HG02610 (cell line): ENCODE results near the gene TCERG1L.
"Not testable (repeated sequence)": the region's sequence is repeated elsewhere in the genome, so short reads cannot be mapped to it uniquely, and the experiment has no call there.

ENCODE experiments used
- ATAC-seq: cut with Tn5 transposase; IDR thresholded peaks from one replicate; pipeline ENCODE4 v1.9.1; 2021; ENCODE audit warnings: mild to moderate bottlenecking, moderate library complexity; ENCODE audit not compliant: unreplicated experiment

TCERG1L gene

DNA sequence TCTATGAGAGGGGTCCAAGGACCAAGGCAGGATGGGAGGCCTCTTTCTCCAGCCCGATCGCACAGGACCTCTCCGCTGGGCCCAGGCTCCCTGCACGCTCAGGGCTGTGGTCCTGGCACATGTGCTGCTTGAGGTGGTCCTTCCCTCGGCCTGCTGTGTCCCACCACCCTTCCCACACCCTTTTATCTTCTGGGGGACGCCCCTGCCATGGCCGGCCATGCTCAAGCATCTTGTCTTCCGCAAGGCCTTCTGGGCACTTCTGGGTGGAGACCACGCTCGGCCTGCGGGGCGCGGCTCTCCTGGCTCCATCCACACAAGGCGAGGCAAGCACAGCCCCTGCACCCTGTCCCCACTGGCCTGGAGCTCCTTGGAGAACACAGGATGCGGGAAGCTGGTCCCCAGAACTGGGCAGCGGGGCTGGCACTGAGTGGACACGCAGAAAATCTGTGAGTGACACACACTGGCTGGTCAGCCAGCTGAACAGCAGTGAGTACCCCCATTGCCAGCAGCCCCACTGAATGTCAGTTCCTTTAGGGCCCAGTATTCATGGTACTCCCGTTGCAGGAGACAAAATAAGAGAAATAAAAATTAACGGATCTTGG is 115.9 kb downstream of the TCERG1L start:
- ATAC-seq, result no peak

DNA sequence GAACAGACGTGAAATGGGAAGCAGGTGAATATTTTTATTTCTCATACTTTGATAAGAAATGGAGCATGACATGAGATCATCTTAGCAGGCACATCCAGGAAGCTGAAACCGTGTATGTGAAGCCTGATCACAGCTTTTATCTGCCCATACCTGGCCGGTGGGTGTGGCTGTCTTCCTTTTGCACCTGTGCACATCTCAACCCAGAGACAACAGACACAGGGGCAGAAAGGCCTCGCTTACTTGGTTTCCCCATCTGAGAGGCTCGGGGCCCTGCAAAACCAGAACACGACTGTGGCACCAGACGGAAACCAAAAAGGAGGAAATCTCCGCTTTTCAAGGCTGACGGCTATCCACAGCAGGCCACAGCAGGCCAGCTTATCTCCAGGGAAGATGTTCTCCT is 116.4 kb downstream of the TCERG1L start:
- no peak for ATAC-seq

DNA sequence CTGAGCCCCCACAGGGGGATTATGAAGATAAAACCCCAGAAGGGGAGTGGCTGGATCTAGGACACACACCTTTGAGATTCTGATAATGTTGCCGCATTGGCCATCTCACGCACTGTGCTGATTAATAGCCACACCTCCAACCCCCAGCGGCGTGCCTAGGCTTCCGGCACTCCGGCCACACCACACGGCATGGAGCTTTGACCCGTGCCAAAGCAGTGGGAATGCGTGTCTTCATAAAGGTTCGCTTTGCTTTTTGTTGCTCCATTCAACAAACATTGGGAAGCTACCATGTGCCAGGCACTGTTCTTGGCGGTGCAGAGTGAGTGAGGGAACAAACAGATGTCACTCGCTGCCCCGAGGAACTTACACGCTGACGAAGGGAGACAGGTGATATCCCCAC is 117.6 kb downstream of the TCERG1L start:
- ATAC-seq, result no peak

DNA sequence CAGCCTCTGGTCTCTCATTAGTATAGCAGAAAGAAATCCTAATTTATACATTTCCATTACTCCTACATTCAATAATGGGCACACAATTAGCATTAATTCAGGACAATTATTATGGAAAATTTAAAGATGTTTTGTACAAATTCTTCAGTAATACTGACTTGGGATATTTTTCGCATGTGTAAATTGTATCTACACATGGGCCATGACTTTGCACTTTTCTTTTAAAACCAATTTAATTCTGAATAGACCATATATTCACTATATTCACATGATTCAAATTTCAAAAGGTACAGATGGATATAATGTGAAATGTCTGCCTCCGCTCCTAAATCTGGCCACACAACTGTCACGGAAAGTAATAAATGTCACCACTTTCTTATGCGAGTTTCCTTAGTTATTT is 123.0 kb downstream of the TCERG1L start:
- ATAC-seq, result no peak

DNA sequence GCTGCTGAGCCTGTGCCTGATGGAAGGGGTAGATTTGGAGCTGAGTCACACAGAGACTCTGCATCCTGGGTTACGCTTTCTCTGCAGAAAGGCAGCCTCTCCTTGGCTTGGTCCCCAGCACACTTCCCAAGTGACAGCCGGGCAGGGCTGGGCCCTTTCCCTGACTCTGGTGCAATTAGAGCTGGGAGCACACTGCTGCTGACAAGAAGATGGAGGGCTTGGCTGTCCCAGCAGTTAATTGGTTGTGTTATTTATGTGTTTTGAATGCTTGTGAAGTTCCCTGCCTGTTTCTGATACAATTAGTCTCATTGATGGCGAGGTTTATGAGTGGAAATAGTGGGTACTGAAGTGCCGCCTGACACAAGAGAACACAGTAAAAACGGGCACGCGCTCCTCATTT is 123.6 kb downstream of the TCERG1L start:
- ATAC-seq, result no peak

DNA sequence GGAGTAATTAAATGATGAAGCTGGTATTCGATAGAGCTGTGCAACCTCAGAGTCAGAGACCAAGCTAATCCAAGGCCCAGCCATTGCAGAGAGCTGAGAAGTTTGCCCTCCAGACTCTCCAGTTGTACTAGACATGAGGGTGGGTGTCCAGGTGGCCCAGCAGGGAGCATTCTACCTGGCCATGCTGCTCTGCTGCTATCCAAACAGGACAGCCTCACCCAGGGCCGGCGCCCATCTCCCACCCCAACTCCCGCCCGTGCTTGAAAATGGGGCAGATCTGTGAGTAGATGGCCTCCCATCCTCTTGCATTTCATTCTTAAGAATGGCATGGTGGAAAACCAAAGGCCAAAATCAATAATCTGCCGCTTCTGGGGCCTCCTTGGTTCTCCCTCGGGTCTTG is 124.2 kb downstream of the TCERG1L start:
- no peak for ATAC-seq

DNA sequence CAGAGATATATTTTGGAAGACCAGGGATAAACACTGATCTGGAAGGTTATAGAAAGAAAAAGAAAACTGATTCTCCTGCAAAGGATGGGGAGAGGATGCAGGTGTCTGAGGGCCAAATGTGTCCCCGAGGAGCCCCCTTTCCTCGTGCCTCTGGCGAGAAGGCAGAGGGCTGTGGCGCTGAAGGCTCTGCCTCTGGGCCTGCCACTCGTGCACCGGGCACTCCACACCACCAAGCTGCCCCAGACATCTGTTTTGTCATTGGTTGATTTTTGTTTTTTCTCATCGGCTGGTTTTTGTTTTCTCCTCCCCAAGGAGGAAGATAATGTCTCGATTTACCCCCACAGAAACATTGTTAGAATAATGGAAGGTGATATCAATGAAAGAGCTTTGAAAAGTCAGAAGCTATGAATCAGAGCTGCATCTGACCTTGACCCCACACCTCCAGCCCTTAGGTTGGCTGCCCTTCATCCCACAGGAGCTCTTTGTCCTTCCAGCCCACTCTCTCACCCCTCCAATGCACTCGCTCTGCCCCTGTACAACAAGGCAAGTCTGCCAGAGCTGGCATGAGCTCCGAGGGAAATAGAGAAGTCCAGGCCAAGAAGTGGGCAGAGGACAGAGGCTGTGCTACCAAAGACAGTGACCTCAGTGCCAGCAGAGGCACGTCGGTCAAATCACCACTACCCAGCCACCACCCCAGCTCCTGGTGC is 124.8 kb downstream of the TCERG1L start:
- no peak for ATAC-seq

DNA sequence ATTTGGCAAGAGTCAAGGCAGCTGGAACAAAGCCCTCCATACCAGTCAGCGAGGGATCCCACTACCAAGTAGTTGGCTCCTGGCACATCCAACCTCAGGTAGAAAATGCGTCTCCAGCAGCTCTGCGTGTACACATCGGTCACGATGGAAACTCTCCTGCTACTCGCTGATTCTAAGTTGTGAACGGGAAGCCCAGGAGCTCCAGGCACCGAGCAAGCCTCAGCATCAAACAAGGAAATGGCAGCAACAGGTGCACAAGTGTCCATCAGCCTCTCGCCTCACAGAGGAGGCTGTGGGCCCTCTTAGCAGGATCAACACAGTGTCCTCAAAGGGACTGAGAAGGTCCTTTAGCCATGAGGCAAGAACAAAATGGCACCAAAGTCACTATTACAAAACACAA is 127.0 kb downstream of the TCERG1L start:
- no peak for ATAC-seq

DNA sequence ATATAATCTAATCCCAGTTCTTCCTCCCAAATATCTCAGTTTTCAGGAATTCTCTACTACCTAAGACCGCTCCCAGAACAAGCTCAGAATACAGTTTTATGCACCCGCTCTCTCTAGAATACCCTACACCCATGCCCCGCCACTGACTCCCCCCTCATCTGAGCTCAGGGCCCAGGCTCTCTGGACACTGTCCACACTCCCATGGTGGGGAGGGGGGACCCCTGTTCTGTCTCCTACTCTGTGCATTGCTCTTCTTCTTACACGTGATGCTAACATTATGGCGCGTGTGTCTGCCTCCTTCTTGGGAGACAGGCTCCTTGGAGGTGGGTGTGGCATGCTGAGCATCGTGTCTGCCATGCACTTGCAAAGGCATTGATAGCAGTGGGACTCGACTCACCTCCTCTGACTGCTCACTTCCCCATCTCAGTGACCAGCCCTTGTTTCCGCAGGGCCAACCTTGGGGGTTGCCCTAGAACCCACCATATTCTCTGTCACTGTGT is 127.9 kb downstream of the TCERG1L start:
- no peak for ATAC-seq

DNA sequence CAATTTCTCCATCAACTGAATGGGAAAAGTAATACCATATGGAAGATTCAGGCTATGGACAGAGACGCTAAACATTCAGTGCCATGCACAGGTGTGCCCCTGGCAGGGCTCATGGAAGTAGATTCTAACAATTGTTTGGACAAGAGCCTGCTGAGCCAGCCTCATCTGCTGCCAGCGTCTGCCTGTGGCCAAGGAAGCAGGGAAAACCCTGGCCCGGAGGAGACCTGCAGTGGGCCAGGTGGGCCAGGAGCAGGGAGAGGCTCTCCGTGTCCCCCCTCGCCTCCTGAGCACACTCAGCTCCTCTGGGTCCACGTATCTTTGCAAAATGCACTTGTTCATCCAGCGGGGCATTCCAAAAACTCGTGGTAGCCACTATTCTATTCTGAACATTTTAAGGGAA is 130.1 kb downstream of the TCERG1L start:
- ATAC-seq, result no peak

DNA sequence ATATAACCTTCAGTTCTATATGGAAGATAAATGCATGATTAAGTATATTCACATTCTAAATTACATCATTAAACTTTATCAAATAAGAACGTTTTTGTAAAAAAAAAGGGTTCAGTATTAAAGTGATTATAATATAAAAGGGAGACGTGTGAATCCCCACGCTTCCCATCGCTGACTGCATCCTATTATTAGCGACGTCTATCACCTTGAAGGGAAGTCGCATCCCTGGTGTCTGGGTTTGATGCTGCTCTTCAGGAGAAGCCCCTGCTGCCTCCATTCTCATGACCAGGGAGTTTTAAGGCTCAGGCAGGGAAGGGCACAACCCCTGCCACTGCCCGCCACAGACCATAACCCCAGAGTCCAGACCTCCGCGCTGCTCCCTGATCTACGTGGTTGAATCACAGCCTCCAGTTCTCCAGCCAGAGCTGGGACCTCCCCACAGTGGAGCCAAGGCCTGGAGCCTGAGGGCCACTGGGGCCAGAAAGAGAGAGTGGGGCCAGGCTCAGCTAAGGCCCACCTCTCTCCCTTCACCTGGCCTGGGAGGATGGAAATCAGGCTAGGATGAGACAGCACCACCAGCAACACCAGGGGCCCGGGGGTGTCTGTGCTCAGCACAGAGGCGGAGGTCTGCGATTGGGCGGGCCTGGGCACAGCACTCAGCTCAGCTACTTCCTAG is 130.6 kb downstream of the TCERG1L start:
- ATAC-seq, result no peak

DNA sequence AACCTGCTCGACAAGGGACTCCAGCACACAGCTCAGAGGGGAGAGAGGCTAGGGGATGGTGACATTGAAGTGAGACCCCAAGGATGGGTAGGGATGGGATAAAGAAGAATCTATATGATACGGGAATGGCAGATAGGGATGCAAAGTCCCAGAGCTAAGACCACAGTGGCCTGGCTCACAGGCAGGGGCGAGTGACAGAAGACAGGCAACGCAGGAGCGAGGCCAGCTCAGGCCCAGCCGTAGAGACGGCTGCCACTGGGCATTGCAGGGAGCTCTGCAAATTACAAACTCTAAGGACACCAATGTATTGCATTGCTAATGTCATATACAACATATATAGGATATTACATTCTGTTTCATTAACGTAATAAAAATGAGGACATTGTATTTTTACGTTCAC is 131.4 kb downstream of the TCERG1L start:
- ATAC-seq, result no peak

DNA sequence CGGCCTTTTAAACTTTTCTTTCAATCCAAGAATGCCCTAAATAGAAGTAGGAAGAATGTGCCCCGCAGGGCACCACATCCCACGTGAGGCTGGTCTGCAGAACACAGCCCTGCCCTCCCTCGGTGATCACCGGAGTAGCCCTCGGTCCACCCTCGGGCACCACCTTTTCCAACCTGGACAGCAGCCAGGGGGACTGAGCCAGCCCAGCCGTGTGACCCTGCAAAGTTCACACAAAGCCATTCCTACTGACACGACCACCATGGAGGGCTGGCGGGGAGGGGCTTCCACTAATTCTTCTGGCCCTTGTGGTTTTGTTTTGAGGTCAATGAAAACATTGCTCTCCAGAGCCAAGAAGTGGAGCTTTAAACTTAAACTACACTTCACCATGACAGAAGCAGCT is 132.2 kb downstream of the TCERG1L start:
- ATAC-seq, result no peak

DNA sequence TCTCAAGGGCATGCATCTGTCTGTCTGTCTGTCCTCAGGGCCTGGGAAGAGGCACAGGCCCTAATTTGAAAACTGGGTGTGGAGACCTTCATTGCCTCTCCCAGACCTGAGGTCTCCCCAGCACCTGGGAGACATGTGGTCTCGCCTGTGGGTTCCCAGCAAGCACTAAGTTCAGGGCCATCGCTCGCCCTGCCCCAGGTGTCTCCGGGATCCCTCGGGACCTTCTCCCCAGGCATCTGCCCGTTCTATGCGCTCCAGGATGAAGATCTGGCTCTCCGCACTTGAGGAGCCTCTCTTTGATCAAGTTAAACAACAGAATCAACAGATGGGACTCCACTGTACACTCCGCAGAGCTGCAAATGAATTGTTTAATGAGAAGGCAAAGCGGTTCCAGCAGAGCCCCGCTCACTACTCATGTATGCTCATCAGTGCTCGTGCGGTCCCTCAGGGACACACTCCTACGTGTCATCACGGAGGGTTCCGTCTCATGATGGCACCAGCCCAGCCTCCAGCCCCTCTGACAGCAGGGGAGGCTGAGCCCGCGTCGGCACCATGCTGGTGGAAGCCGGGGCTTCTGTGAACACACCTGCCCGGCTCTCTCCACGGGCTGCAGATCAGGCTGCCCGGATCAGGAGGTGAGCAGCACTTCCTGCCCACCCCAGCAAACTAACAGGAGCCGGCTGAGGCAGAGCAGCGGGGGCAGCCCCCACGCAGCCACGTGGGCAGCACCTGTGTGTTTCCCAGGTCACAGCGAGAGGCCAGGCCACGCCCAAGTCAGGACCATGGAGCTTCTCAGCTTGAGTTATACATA is 132.8 kb downstream of the TCERG1L start:
- ATAC-seq, result no peak

DNA sequence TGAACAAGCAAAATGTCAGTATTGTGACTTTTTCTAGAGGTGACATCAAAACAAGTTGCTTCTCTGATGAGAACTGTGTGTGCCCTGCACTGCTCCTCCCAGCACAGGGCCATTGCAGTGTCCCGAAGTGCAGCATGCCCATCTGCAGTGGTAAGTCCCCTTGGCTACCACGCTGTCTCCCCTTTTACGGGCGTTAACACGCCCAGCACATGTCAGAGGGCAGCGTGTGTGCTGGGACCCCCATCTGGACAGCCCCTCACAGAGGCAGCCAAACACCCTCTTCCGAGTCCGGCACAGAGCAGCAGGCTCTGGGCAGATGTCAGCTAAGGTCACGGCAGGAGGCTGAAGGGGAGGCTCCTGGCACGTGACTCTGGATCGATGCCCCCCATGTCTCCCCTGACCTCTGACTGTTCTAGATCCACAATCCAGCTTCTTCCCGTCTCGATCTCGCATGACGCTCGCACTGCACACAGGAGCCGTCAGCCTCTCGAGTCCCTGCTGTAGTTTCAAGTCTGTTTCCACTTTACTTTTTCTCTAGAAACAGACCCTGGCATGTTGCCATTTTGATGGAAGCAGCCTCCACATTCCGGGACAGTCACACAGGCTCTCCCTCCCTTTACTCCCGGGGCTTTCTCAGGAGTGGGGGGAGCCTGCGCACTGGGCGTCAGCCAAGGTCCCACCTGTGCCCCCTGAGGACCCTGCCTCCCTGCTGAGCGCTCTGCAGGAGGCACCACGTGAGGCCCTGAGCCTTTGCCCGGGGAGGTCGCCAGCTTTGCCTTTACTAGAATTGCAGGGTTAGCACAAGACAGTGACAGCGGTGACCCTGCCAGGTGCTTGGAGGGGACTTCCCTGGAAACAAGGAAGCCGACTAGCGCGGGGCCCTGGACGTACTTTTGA is 133.8 kb downstream of the TCERG1L start:
- ATAC-seq, result no peak

DNA sequence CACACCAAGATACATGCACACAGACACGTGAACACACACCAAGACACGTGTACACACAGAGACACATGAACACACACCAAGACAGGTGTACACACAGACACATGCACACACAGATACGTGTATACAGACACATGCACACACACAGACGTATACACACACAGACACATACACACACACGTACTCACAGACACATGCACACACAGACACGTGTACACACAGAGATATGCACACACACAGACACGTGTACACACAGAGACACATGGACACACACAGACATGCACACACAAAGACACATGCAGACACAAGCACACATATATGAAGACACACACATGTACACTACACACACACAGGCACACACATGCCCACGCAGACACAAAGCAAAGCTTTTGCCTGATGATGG is 134.6 kb downstream of the TCERG1L start:
- no peak for ATAC-seq

DNA sequence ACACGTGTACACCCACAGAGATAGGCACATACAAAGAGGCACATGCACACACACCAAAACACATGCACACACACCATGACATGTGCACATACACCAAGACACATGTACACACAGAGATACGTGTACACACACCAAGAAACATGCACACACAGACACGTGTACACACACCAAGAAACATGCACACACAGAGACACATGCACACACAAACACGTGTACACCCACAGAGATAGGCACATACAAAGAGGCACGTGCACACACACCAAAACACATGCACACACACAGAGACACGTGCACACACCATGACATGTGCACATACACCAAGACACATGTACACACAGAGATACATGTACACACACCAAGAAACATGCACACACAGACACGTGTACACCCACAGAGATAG is 135.2 kb downstream of the TCERG1L start:
- not testable (repeated sequence) for ATAC-seq

DNA sequence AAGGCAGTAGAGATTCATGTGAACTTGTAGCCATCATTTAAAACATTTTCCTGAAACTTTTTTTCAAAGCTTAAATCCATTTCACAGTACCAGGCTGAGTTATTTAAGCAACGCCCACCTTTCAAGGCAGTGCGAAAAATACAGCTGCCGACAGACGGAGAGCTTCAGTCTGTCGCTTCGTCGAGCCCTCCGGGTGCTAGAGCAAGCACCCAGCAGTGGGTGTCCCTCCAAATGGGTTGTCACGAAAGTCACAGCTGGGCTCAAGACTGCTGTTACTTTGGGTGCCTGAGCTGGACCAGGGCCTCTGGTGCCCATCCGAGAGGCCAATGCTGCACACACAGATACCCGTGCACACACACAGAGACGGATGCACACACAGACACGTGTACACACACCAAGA is 135.6 kb downstream of the TCERG1L start:
- no peak for ATAC-seq

DNA sequence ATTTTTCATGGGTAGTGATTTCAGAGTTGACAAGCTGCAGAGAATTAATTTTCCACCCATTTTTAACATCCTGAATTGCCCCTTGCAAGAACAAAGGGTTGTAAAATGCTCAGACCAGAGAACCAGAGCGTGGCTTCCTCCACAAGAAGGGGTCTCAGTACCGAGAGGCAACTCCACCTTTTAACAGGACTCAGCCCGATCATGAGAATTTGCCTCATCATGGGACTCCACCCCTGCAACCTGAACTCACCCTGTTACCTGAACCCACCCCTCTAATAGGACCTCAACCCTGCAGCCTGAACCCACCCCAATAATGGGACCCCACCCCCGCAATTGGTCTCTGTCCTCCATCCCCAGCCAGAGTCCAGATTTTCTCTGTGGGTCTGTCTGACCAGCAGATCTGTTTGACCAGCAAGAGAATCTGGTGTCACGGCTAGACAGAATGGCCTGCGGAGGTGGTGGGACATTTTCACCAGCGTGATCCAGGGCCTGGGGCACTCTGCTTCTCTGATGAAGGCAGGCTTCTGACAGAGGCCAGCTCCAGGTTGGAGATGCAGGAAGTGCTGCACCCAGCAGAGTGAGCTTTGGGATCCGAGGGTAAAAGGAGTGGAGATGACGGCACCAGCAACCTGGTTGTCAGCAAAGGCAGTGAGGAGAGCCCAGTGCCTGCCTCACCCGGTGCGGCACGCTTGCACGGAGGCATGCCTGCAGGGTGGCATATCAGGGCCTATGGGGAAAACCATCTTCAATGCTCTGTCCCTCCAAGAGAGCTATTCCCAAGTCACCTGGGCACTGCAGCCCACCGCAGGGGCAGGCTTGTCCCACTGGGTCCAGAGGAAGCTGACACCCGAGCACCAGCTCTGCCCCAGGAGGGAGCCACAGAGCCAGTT is 136.6 kb downstream of the TCERG1L start:
- ATAC-seq, result no peak
